ENCODE results near the gene PTOV1.
A peak's percentile ranks its signal among the peaks of the same experiment; 100 is the strongest.

PTOV1 gene

GRCh38 chr19:49803529-49803856, 47.5 kb upstream of the PTOV1 start:
- Histone ChIP-seq H3K4me1 (ENCODE audit: control insufficient read depth, insufficient read depth, low read length) (no peaks in the 10 kb centered on the region), H3K9me3 (ENCODE audit: control insufficient read depth, insufficient read depth, low read depth, low read length) (no peaks in the 10 kb centered on the region), H3K36me3 (ENCODE audit: control insufficient read depth in 2 of 2, insufficient read depth in 1 of 2, low read length in 2 of 2) (peaks cover 21 to 71% of the 10 kb centered on the region in 2 experiments; a peak in 2 of 3 replicates), H3K27ac (ENCODE audit: extremely low read depth, low read depth, low read length) (peak overlapping the region; percentile 31; the same call in 1 of the 2 replicates), H3K4me3 (ENCODE audit: low read depth, low read length) (no peak overlapping the region)
- TF ChIP-seq ZNF837 (tag by site-specific recombination; IDR thresholded peaks at IDR 0.05), result no peak
- no peak for TF ChIP-seq ZNF645 (tag by site-specific recombination; IDR thresholded peaks at IDR 0.05)
- no peak for TF ChIP-seq KLF9 (tag by site-specific recombination; IDR thresholded peaks at IDR 0.05; ENCODE audit: low read depth)
- TF ChIP-seq HOXC10 (CRISPR knock-in tag; IDR thresholded peaks at IDR 0.05), result no peak
- TF ChIP-seq ZSCAN18 (tag by site-specific recombination; IDR thresholded peaks at IDR 0.05), result no peak
- TF ChIP-seq ZNF23 (tag by site-specific recombination; IDR thresholded peaks at IDR 0.05; ENCODE audit: borderline replicate concordance), result no peak
- TF ChIP-seq ZNF341 (tag by site-specific recombination; IDR thresholded peaks at IDR 0.05; ENCODE audit: low read depth), result no peak
- no peak for TF ChIP-seq AEBP2 (tag by site-specific recombination; IDR thresholded peaks at IDR 0.05; ENCODE audit: borderline replicate concordance)
- TF ChIP-seq ZNF391 (tag by site-specific recombination; IDR thresholded peaks at IDR 0.05; ENCODE audit: borderline replicate concordance, low read depth), result no peak
- no peak for TF ChIP-seq ZNF37A (tag by site-specific recombination; IDR thresholded peaks at IDR 0.05)
- no peak for TF ChIP-seq INSM2 (tag by site-specific recombination; IDR thresholded peaks at IDR 0.05)
- no peak for TF ChIP-seq ZNF121 (tag by site-specific recombination; IDR thresholded peaks at IDR 0.05)
- ChIA-PET CTCF (interaction anchor here (0.6 to 1.5 kb wide), 2 partner anchors 14 to 144 kb away, joined by 3 read pairs; no protein-coding TSS in a partner anchor), POLR2A (interaction anchor here (0.6 to 1.9 kb wide), 2 partner anchors 33 to 41 kb away, joined by 5 to 7 read pairs; no protein-coding TSS in a partner anchor)

- H3K27ac ChIP-seq (ENCODE audit: extremely low read depth, low read depth, low read length), result no peak overlapping the region
- CTCF ChIA-PET, result interaction anchor here (0.5 to 1.6 kb wide), 3 partner anchors 27 to 57 kb away, joined by 3 to 5 read pairs (median 3); no protein-coding TSS in a partner anchor
- TF ChIP-seq ZNF654 (tag by site-specific recombination; IDR thresholded peaks at IDR 0.05; ENCODE audit: low read depth) (no peak), GFI1B (tag by site-specific recombination; IDR thresholded peaks at IDR 0.05) (no peak), ZNF184 (tag by site-specific recombination; IDR thresholded peaks at IDR 0.05) (no peak), PRDM1 (tag by site-specific recombination; IDR thresholded peaks at IDR 0.05) (peak; percentile 96), ZNF248 (tag by site-specific recombination; IDR thresholded peaks at IDR 0.05) (no peak), ZNF530 (tag by site-specific recombination; IDR thresholded peaks at IDR 0.05; ENCODE audit: low read depth) (no peak), ZNF660 (tag by site-specific recombination; IDR thresholded peaks at IDR 0.05) (no peak), BCL6B (tag by site-specific recombination; IDR thresholded peaks at IDR 0.05) (no peak), KLF8 (tag by site-specific recombination; IDR thresholded peaks at IDR 0.05) (no peak), INSM2 (tag by site-specific recombination; IDR thresholded peaks at IDR 0.05) (no peak), ZNF366 (tag by site-specific recombination; conservative IDR thresholded peaks at IDR 0.05) (peak; percentile 71)
Observed at GRCh38 chr19:49805822-49806619, 44.9 kb upstream of the PTOV1 start.

More at GRCh38 chr19:49805822-49806619, 44.9 kb upstream of the PTOV1 start:
- Histone ChIP-seq H3K9me3 (ENCODE audit: control insufficient read depth, insufficient read depth, low read depth, low read length) (no peaks in the 10 kb centered on the region), H3K4me3 (ENCODE audit: low read depth, low read length) (no peak overlapping the region), H3K36me3 (ENCODE audit: control insufficient read depth in 2 of 2, insufficient read depth in 1 of 2, low read length in 2 of 2) (peaks cover 15 to 58% of the 10 kb centered on the region in 2 experiments; a peak in 2 of 3 replicates), H3K4me1 (ENCODE audit: control insufficient read depth, insufficient read depth, low read length) (no peaks in the 10 kb centered on the region; the same call in 1 of the 2 replicates)
- POLR2A ChIA-PET, result interaction anchor here (1.2 to 1.3 kb wide), 2 partner anchors 39 to 106 kb away, joined by 3 to 5 read pairs; partner anchors contain the start of gene AP2A1

Data from HEK293 (cell line).